DMS114 treated with DMSO at 0.1 percent for 48 hours (cell line): ENCODE measurements around the gene GABBR2.
"Not testable (repeated sequence)": the region's sequence is repeated elsewhere in the genome, so short reads cannot be mapped to it uniquely, and the experiment has no call there.

Experiments
- DNase-seq: peaks from one replicate; lab custom pipeline; 2025; ENCODE audit not compliant: unreplicated experiment; lab: John Stamatoyannopoulos, UW

The GABBR2 gene

GRCh38 chr9:98517761-98518160 lies 191.0 kb downstream of the GABBR2 start:
- no peak for DNase-seq

GRCh38 chr9:98516897-98517503 lies 191.7 kb downstream of the GABBR2 start:
- DNase-seq = no peak

- no peak for DNase-seq
Measured at GRCh38 chr9:98516205-98516896, 192.4 kb downstream of the GABBR2 start.

GRCh38 chr9:98515506-98516204 lies 193.1 kb downstream of the GABBR2 start:
- no peak for DNase-seq

- DNase-seq = no peak
Measured at GRCh38 chr9:98514841-98515240, 193.9 kb downstream of the GABBR2 start.

- DNase-seq = not testable (repeated sequence)
Measured at GRCh38 chr9:98508217-98508919, 200.4 kb downstream of the GABBR2 start.

- no peak for DNase-seq
Measured at GRCh38 chr9:98506422-98507054, 202.2 kb downstream of the GABBR2 start.

- DNase-seq = no peak
Measured at GRCh38 chr9:98504298-98505282, 204.1 kb downstream of the GABBR2 start.

- DNase-seq = no peak
Measured at GRCh38 chr9:98503867-98504266, 204.9 kb downstream of the GABBR2 start.

GRCh38 chr9:98502976-98503325 lies 205.8 kb downstream of the GABBR2 start:
- DNase-seq = no peak

GRCh38 chr9:98502311-98502975 lies 206.3 kb downstream of the GABBR2 start:
- no peak for DNase-seq

GRCh38 chr9:98501819-98502218 lies 206.9 kb downstream of the GABBR2 start:
- no peak for DNase-seq

- not testable (repeated sequence) for DNase-seq
Measured at GRCh38 chr9:98501259-98501658, 207.5 kb downstream of the GABBR2 start.

- DNase-seq = no peak
Measured at GRCh38 chr9:98500337-98500919, 208.3 kb downstream of the GABBR2 start.

- DNase-seq = no peak
Measured at GRCh38 chr9:98495530-98495929, 213.2 kb downstream of the GABBR2 start.

GRCh38 chr9:98494852-98495251 lies 213.9 kb downstream of the GABBR2 start:
- DNase-seq = no peak

GRCh38 chr9:98491828-98492227 lies 216.9 kb downstream of the GABBR2 start:
- DNase-seq = no peak

- DNase-seq = no peak
Measured at GRCh38 chr9:98491231-98491651, 217.5 kb downstream of the GABBR2 start.
